HG02884 (cell line): Measurements from ENCODE around the gene PPP3CA.

Source experiments
- ATAC-seq: cut with Tn5 transposase; IDR thresholded peaks from one replicate; pipeline ENCODE4 v1.9.1; 2021; ENCODE audit warnings: mild to moderate bottlenecking, moderate library complexity; ENCODE audit not compliant: unreplicated experiment

Gene PPP3CA

GRCh38 chr4:100977746-100978397, 369.5 kb downstream of the PPP3CA start:
- ATAC-seq: no peak

- ATAC-seq: no peak
These were observed 370.1 kb downstream of the PPP3CA start for GRCh38 chr4:100977274-100977673.
